RWPE1 (cell line): ENCODE measurements around the gene AGAP1.

Experiments
- CTCF ChIA-PET: fragments of 350-600 bp; sonication (Branson Sonifier 250); formaldehyde crosslinking; extraction: SDS; loops from one replicate; lab custom pipeline; 2021; lab: Yijun Ruan, JAX
- POLR2A ChIA-PET: fragments of 400-600 bp; formaldehyde crosslinking; extraction: SDS; loops from one replicate; lab custom pipeline; 2020; ENCODE audit warnings: antibody characterized with exemption; ENCODE audit not compliant: low non-redundant PET; lab: Yijun Ruan, JAX
- DNase-seq: peaks from one replicate; pipeline ENCODE4 v3.0.0; 2012; ENCODE audit warnings: low spot score
- H3K27ac ChIP-seq: fragments of 450-650 bp; 2 replicates; pipeline ENCODE4 v1.5.1; 2017
- TF ChIP-seq, protein P1 (sequence below): fragments of 450-650 bp; conservative IDR thresholded peaks from 2 replicates; pipeline ENCODE4 v1.5.1; 2017; ENCODE audit warnings: low read depth, mild to moderate bottlenecking

Gene AGAP1

DNA sequence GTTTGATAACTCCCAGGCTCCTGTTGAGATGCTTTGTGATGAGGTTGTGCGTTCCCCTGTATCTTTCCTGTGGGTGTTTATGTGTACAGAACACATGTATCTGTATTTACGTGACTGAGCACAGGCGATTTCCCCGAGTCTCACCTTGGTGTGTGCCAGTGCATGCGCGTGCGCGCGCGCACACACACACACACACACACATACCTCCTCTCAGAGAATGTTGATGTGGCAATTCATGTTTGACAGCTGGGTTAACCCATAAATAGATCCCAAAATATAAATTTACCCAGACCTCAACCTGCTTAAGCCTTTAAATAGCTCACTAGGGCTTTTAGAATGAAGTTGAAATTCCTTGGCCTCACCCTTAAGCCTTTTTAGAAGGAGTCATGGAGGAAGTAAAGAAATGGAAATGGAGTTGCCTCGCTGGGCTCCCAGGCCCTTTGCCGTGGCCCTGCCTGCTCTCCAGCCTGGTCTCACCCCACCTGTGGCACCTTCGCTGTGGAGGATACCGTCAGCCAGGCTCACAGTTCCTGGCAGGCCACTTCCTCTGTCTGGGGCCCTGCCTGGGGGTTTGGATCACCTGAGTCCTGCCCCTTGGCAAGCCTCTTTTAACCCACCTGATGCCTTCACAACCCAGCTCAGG lies 20.3 kb downstream of the AGAP1 start:
- TF ChIP-seq, protein P1, sequence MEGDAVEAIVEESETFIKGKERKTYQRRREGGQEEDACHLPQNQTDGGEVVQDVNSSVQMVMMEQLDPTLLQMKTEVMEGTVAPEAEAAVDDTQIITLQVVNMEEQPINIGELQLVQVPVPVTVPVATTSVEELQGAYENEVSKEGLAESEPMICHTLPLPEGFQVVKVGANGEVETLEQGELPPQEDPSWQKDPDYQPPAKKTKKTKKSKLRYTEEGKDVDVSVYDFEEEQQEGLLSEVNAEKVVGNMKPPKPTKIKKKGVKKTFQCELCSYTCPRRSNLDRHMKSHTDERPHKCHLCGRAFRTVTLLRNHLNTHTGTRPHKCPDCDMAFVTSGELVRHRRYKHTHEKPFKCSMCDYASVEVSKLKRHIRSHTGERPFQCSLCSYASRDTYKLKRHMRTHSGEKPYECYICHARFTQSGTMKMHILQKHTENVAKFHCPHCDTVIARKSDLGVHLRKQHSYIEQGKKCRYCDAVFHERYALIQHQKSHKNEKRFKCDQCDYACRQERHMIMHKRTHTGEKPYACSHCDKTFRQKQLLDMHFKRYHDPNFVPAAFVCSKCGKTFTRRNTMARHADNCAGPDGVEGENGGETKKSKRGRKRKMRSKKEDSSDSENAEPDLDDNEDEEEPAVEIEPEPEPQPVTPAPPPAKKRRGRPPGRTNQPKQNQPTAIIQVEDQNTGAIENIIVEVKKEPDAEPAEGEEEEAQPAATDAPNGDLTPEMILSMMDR = no peak
- POLR2A ChIA-PET = no interaction called here
- DNase-seq = no peak
- H3K27ac ChIP-seq = no peak overlapping the region
- CTCF ChIA-PET = interaction anchor here (0.6 kb wide), 2 partner anchors 88 to 426 kb away, joined by 3 to 4 read pairs; no protein-coding TSS in a partner anchor

DNA sequence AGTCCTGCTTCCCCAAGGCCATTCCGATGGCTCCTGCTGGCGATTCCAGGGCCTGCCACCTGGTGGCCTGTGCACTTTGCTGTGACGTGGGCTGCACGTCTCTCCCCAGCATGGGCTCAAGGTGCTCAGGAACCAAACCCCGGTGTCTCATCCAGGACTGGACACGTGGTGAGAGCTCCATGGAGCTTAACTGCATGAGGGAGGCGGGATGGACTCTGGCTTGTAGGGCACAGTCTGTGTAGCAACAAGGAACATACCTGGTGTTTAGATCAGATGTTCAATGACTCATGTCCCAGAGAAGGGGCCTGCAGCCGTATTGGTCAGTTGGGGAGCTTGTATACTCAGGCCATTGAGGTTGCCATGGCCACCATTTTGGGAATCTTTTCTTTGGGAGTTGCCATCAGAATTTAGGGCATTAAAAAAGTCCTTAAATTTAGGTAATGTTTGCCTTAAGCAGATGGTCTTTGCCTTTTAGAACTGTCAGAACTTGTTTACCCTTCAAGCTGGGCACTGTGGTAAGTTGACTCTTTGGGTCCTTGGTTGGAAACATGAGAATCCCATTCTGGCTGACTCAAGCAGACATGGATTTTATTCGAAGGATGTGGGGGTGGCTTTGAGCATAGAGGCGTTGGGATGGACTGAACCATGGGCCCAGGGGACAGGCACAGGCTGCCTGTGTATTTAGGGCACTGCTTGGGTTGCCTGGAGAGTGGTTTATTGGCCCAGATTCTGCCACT lies 21.0 kb downstream of the AGAP1 start:
- peak; percentile 22 for DNase-seq
- TF ChIP-seq, protein P1 = no peak
- POLR2A ChIA-PET = no interaction called here
- no peak overlapping the region for H3K27ac ChIP-seq
- CTCF ChIA-PET = interaction anchor here (0.6 to 0.7 kb wide), 2 partner anchors 89 to 448 kb away, joined by 3 to 5 read pairs; no protein-coding TSS in a partner anchor

DNA sequence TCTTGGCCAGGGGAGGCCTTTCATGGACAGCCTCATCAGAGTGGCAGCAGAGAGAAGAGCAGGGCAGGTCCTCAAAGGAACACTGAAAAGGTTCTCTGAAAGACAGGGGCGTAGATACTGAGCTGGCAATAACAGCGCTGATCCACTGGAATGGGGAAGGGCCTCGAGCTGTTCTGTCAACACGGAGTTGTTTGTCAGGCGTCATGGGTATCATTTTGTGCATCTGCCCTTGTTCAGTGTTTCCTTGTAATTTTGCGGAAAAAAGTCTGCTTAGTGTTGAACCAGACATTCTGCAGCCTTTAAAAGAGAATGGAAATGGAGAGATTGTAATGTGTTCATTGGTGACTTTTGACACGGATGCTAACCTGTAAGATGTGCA lies 21.5 kb downstream of the AGAP1 start:
- ChIA-PET CTCF (interaction anchor here (0.7 kb wide), 1 partner anchor 449 kb away, joined by 5 read pairs; no protein-coding TSS in a partner anchor), POLR2A (no interaction called here)
- H3K27ac ChIP-seq = no peak overlapping the region
- DNase-seq = no peak
- TF ChIP-seq, protein P1 = no peak

DNA sequence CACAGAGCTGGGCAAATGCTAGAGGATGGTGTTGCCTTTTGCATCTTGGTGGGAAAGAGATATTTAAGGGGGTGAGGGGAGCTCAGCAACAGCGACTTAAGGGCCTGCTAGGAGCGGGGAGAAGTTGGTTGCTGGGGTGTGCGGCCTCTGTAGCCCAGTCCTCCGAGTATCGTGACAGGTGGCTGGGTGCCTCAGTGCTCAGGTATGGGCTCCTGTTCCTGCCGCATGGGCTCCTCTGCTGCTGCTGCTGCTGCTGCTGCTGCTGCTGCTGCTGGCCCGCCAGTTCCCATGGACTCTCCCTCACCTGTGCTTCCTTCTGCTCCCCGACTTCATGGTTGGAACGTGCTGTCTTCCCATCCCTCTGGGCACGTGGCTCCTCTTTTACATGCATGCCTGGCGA lies 22.0 kb downstream of the AGAP1 start:
- TF ChIP-seq, protein P1 = no peak
- CTCF ChIA-PET = interaction anchor here (0.7 kb wide), 1 partner anchor 449 kb away, joined by 5 read pairs; no protein-coding TSS in a partner anchor
- no peak overlapping the region for H3K27ac ChIP-seq
- POLR2A ChIA-PET = no interaction called here
- DNase-seq = no peak

DNA sequence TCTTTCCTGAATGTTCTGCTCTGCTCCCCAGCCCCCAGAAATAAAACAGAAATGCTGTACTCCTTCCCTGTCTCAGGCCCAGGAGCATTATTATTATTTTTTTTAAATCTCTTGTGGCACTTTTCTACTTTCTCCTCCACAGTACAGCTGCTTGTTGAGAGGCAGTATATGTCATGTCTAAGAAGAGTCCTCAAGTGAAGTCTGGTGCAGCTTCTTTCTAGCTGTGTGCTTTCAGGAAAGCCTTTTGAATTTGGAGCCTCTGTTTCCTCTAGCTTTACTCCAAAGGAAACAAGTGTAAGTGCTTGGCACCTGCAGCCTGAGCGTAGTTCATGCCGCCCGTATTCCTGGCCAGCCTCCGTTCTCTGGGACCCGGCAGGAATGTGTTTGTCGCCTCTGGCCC lies 22.4 kb downstream of the AGAP1 start:
- TF ChIP-seq, protein P1 = no peak
- CTCF ChIA-PET = no interaction called here
- no peak overlapping the region for H3K27ac ChIP-seq
- no peak for DNase-seq
- POLR2A ChIA-PET = no interaction called here

DNA sequence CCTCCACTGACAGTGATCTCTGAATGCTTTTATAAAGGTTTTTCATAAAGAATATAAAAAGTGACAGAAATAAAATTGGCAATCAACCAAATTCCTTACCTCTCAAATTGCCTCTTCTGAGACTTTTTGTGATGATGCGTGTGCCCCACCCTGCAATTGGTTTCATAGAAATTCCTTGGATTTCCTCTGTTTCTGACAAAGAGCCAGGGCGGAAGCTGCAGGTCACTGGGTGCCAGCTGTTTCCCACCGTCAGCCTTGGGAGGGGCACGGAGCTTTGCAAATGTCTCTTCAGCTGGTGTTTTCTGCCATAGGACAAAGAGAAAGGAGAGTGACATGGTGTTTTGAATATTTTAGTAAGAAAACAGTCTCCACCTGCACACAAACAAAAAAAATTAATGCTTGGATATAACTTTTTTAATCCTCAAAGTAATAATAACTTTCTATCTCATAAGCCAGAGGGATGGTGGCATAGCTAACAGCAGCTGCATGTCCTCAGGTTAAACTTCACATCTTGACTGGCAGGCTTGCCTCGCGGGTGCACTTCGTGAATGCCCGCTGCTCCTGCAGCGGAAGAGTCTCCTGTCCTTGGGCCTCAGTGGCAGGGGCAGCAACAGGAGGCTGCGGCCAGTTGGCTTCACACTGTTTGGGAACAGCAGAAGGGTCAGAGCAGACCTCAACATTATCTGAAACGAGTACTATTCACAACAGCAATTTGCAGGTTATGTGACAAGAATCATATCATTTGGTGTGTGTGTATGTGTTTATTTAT lies 24.7 kb downstream of the AGAP1 start:
- POLR2A ChIA-PET = no interaction called here
- TF ChIP-seq, protein P1 = no peak
- CTCF ChIA-PET = interaction anchor here (0.5 to 0.6 kb wide), 3 partner anchors 17 to 1007 kb away, joined by 3 to 4 read pairs (median 3); no protein-coding TSS in a partner anchor
- DNase-seq = peak; percentile 67
- H3K27ac ChIP-seq = peak overlapping the region; percentile 56
